BLaER1 (cell line): Measurements from ENCODE around the gene TMEM131L.

Experiments
- H3K27ac ChIP-seq: shearing (Covaris generic); formaldehyde crosslinking; 2 replicates; pipeline ENCODE4 v1.8.1; 2022
- H3K27me3 ChIP-seq: shearing (Covaris generic); formaldehyde crosslinking; 2 replicates; pipeline ENCODE4 v1.8.1; 2022
- H3K36me3 ChIP-seq: shearing (Covaris generic); formaldehyde crosslinking; 2 replicates; pipeline ENCODE4 v1.8.1; 2022
- H3K4me1 ChIP-seq: shearing (Covaris generic); formaldehyde crosslinking; 2 replicates; pipeline ENCODE4 v1.8.1; 2022
- H3K4me2 ChIP-seq: shearing (Covaris generic); formaldehyde crosslinking; 2 replicates; pipeline ENCODE4 v1.8.1; 2022
- H3K4me3 ChIP-seq: shearing (Covaris generic); formaldehyde crosslinking; 2 replicates; pipeline ENCODE4 v1.8.1; 2022
- H3K9ac ChIP-seq: shearing (Covaris generic); formaldehyde crosslinking; 2 replicates; pipeline ENCODE4 v1.8.1; 2022
- H3K9me3 ChIP-seq: shearing (Covaris generic); formaldehyde crosslinking; 2 replicates; pipeline ENCODE4 v1.8.1; 2022
- H4K20me1 ChIP-seq: shearing (Covaris generic); formaldehyde crosslinking; 2 replicates; pipeline ENCODE4 v1.8.1; 2022
- Cebpa-rat ChIP-seq: shearing (Covaris generic); IDR thresholded peaks from 2 replicates; pipeline ENCODE4 v1.8.1; 2022

The TMEM131L gene

GRCh38 chr4:153518637-153519389 lies 52.7 kb downstream of the TMEM131L start:
- H3K4me2 ChIP-seq: peak overlapping the region; percentile 88
- no peaks in the 10 kb centered on the region for H3K9me3 ChIP-seq
- H3K4me1 ChIP-seq: peaks cover 99% of the 10 kb centered on the region
- no peak overlapping the region for H3K4me3 ChIP-seq
- H3K27ac ChIP-seq: peak overlapping the region; percentile 67; the same call in 1 of the 2 replicates
- TF ChIP-seq Cebpa-rat: no peak
- H3K36me3 ChIP-seq: peaks cover 67% of the 10 kb centered on the region
- no peaks in the 10 kb centered on the region for H3K27me3 ChIP-seq
- peaks cover 100% of the 10 kb centered on the region for H4K20me1 ChIP-seq
- peak overlapping the region; percentile 23; the same call in 1 of the 2 replicates for H3K9ac ChIP-seq

GRCh38 chr4:153519687-153520086 lies 53.5 kb downstream of the TMEM131L start:
- peak overlapping the region; percentile 46; the same call in 1 of the 2 replicates for H3K4me3 ChIP-seq
- H3K4me2 ChIP-seq: peak overlapping the region; percentile 88
- TF ChIP-seq Cebpa-rat: no peak
- peaks cover 100% of the 10 kb centered on the region for H3K4me1 ChIP-seq
- H3K36me3 ChIP-seq: peaks cover 68% of the 10 kb centered on the region
- no peaks in the 10 kb centered on the region for H3K27me3 ChIP-seq
- peak overlapping the region; percentile 67 for H3K27ac ChIP-seq
- H3K9ac ChIP-seq: peak overlapping the region; percentile 62; the same call in 1 of the 2 replicates
- H4K20me1 ChIP-seq: peaks cover 100% of the 10 kb centered on the region
- H3K9me3 ChIP-seq: no peaks in the 10 kb centered on the region

GRCh38 chr4:153520227-153520626 lies 54.1 kb downstream of the TMEM131L start:
- peak overlapping the region; percentile 67 for H3K27ac ChIP-seq
- H3K27me3 ChIP-seq: no peaks in the 10 kb centered on the region
- no peaks in the 10 kb centered on the region for H3K9me3 ChIP-seq
- peaks cover 68% of the 10 kb centered on the region for H3K36me3 ChIP-seq
- peaks cover 100% of the 10 kb centered on the region for H3K4me1 ChIP-seq
- peak overlapping the region; percentile 88 for H3K4me2 ChIP-seq
- peak overlapping the region; percentile 62 for H3K9ac ChIP-seq
- no peak for TF ChIP-seq Cebpa-rat
- peaks cover 100% of the 10 kb centered on the region for H4K20me1 ChIP-seq
- H3K4me3 ChIP-seq: peak overlapping the region; percentile 46; the same call in 1 of the 2 replicates

GRCh38 chr4:153520801-153521329 lies 54.7 kb downstream of the TMEM131L start:
- peak overlapping the region; percentile 67 for H3K27ac ChIP-seq

GRCh38 chr4:153521478-153521877 lies 55.3 kb downstream of the TMEM131L start:
- peaks cover 100% of the 10 kb centered on the region for H3K4me1 ChIP-seq
- peaks cover 68% of the 10 kb centered on the region for H3K36me3 ChIP-seq
- H3K9ac ChIP-seq: peak overlapping the region; percentile 62; the same call in 1 of the 2 replicates
- H3K27me3 ChIP-seq: no peaks in the 10 kb centered on the region
- peaks cover 100% of the 10 kb centered on the region for H4K20me1 ChIP-seq
- peak overlapping the region; percentile 67 for H3K27ac ChIP-seq
- peak overlapping the region; percentile 46; the same call in 1 of the 2 replicates for H3K4me3 ChIP-seq
- H3K9me3 ChIP-seq: no peaks in the 10 kb centered on the region
- peak overlapping the region; percentile 88 for H3K4me2 ChIP-seq
- no peak for TF ChIP-seq Cebpa-rat

More at GRCh38 chr4:153520801-153521329, 54.7 kb downstream of the TMEM131L start:
- H3K4me1 ChIP-seq: peaks cover 100% of the 10 kb centered on the region
- no peak for TF ChIP-seq Cebpa-rat
- no peaks in the 10 kb centered on the region for H3K9me3 ChIP-seq
- H4K20me1 ChIP-seq: peaks cover 100% of the 10 kb centered on the region
- peak overlapping the region; percentile 88 for H3K4me2 ChIP-seq
- peak overlapping the region; percentile 62 for H3K9ac ChIP-seq
- H3K4me3 ChIP-seq: peak overlapping the region; percentile 46; the same call in 1 of the 2 replicates
- H3K27me3 ChIP-seq: no peaks in the 10 kb centered on the region
- peaks cover 68% of the 10 kb centered on the region for H3K36me3 ChIP-seq

- Histone ChIP-seq H3K4me2 (peak overlapping the region; percentile 88), H4K20me1 (peaks cover 100% of the 10 kb centered on the region), H3K9ac (peak overlapping the region; percentile 62), H3K9me3 (no peaks in the 10 kb centered on the region), H3K36me3 (peaks cover 67% of the 10 kb centered on the region), H3K4me1 (peaks cover 100% of the 10 kb centered on the region), H3K27me3 (no peaks in the 10 kb centered on the region), H3K27ac (peak overlapping the region; percentile 67), H3K4me3 (peak overlapping the region; percentile 46)
- TF ChIP-seq Cebpa-rat: no peak
Measured at GRCh38 chr4:153521999-153522801, 56.0 kb downstream of the TMEM131L start.

GRCh38 chr4:153522802-153523094 lies 56.6 kb downstream of the TMEM131L start:
- peak overlapping the region; percentile 67 for H3K27ac ChIP-seq

GRCh38 chr4:153523164-153523796 lies 57.1 kb downstream of the TMEM131L start:
- peaks cover 100% of the 10 kb centered on the region for H4K20me1 ChIP-seq
- H3K4me2 ChIP-seq: peak overlapping the region; percentile 88
- TF ChIP-seq Cebpa-rat: no peak
- no peak overlapping the region for H3K4me3 ChIP-seq
- peaks cover 67% of the 10 kb centered on the region for H3K36me3 ChIP-seq
- H3K4me1 ChIP-seq: peaks cover 100% of the 10 kb centered on the region
- H3K27me3 ChIP-seq: no peaks in the 10 kb centered on the region
- no peaks in the 10 kb centered on the region for H3K9me3 ChIP-seq
- peak overlapping the region; percentile 67; the same call in 1 of the 2 replicates for H3K27ac ChIP-seq
- no peak overlapping the region; the same call in 1 of the 2 replicates for H3K9ac ChIP-seq

More at GRCh38 chr4:153522802-153523094, 56.6 kb downstream of the TMEM131L start:
- H3K9me3 ChIP-seq: no peaks in the 10 kb centered on the region
- peak overlapping the region; percentile 46 for H3K4me3 ChIP-seq
- no peaks in the 10 kb centered on the region for H3K27me3 ChIP-seq
- peaks cover 100% of the 10 kb centered on the region for H4K20me1 ChIP-seq
- peak overlapping the region; percentile 62; the same call in 1 of the 2 replicates for H3K9ac ChIP-seq
- H3K36me3 ChIP-seq: peaks cover 67% of the 10 kb centered on the region
- H3K4me2 ChIP-seq: peak overlapping the region; percentile 88
- TF ChIP-seq Cebpa-rat: no peak
- peaks cover 100% of the 10 kb centered on the region for H3K4me1 ChIP-seq

- TF ChIP-seq Cebpa-rat: no peak
- no peaks in the 10 kb centered on the region for H3K9me3 ChIP-seq
- no peak overlapping the region for H3K9ac ChIP-seq
- H3K4me1 ChIP-seq: peaks cover 100% of the 10 kb centered on the region
- peaks cover 67% of the 10 kb centered on the region for H3K36me3 ChIP-seq
- no peaks in the 10 kb centered on the region for H3K27me3 ChIP-seq
- 0 out of 2 replicates have a peak overlapping the region, but pooled peaks have one; percentile 67 for H3K27ac ChIP-seq
- H3K4me2 ChIP-seq: peak overlapping the region; percentile 88
- H4K20me1 ChIP-seq: peaks cover 100% of the 10 kb centered on the region
- H3K4me3 ChIP-seq: no peak overlapping the region
Measured at GRCh38 chr4:153523941-153524386, 57.8 kb downstream of the TMEM131L start.
